Ectodermal cell (in vitro differentiated cells): ENCODE results near the gene PRG2. TPM values are rescaled to one million over a fixed set of nuclear protein-coding genes. Genes with fewer than 3 reads are reported as not detected.

Source experiments
- H3K27ac ChIP-seq: 2 replicates; pipeline ENCODE4 v1.7.0; 2013; ENCODE audit warnings: mild to moderate bottlenecking, low read depth, low read length; ENCODE audit not compliant: insufficient read depth, poor library complexity, severe bottlenecking
- H3K27me3 ChIP-seq: 2 replicates; pipeline ENCODE4 v1.7.0; 2013; ENCODE audit warnings: mild to moderate bottlenecking, low read length; ENCODE audit not compliant: insufficient read depth, control insufficient read depth, poor library complexity, severe bottlenecking
- H3K36me3 ChIP-seq: one replicate; pipeline ENCODE4 v1.7.0; 2013; ENCODE audit warnings: low read length; ENCODE audit not compliant: control insufficient read depth, insufficient read depth
- H3K4me1 ChIP-seq: one replicate; pipeline ENCODE4 v1.7.0; 2013; ENCODE audit warnings: low read length; ENCODE audit not compliant: control insufficient read depth, insufficient read depth
- H3K4me3 ChIP-seq: 2 replicates; pipeline ENCODE4 v1.7.0; 2013; ENCODE audit warnings: low read depth, low read length, control low read depth; ENCODE audit not compliant: insufficient read depth
- H3K9me3 ChIP-seq: 2 replicates; pipeline ENCODE4 v1.7.0; 2013; ENCODE audit warnings: mild to moderate bottlenecking, low read length, moderate library complexity; ENCODE audit not compliant: control insufficient read depth
- WGBS, 2 experiments: methylation state at CpG; one replicate each; pipeline ENCODE4 v1.1.7; 2013; ENCODE audit warnings: missing lambda C conversion rate in 2 of 2; 5-methylcytosine and 5-hydroxymethylcytosine counted together
- polyA plus RNA-seq, 4 experiments: library from polyadenylated mRNA; stranded (reverse); fragments of 50-300 nt; gene quantifications; one replicate each; pipeline ENCODE4 v1.2.3, GENCODE V29; 2013

Gene PRG2, protein sequence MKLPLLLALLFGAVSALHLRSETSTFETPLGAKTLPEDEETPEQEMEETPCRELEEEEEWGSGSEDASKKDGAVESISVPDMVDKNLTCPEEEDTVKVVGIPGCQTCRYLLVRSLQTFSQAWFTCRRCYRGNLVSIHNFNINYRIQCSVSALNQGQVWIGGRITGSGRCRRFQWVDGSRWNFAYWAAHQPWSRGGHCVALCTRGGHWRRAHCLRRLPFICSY
- 0.43 TPM for polyA plus RNA-seq (2013, experiment 1 of 4)
- polyA plus RNA-seq (2013, experiment 2 of 4) = not detected
- polyA plus RNA-seq (2013, experiment 3 of 4) = not detected
- polyA plus RNA-seq (2013, experiment 4 of 4) = not detected

DNA sequence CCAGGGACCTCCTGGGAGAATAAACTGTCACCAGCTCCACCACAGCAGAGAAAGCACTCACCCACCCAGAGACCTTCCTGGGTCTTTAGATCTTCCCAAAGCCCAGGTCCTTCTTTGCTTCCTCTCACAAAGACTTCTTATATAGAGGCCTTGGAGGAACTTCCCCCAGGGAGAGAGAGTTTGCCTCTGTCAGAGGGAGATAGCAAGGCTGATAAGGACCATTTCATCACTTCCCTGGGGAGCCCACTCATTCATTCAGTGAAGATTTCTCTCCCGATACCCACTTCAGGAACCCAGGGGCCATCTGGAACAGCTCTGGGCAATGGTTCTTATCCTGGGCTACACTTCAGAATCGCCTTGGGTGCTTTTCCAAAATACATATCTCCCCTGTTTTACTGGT is at the start of gene PRG2:
Gene PRG2 (minus strand): TSS at position 116 of the 400 bp plus-strand sequence. CDS start 706 bp downstream, outside the sequence.
- Histone ChIP-seq H3K9me3 (no peaks in the 10 kb centered on the region), H3K4me1 (no peaks in the 10 kb centered on the region), H3K4me3 (no peak within 1 kb of the TSS), H3K27me3 (peaks cover 7% of the 10 kb centered on the region), H3K36me3 (no peaks in the 10 kb centered on the region), H3K27ac (no peak within 1 kb of the TSS)
- 71 to 81% methylated on average over 2 of the region's 2 CpGs for WGBS, 2 experiments

DNA sequence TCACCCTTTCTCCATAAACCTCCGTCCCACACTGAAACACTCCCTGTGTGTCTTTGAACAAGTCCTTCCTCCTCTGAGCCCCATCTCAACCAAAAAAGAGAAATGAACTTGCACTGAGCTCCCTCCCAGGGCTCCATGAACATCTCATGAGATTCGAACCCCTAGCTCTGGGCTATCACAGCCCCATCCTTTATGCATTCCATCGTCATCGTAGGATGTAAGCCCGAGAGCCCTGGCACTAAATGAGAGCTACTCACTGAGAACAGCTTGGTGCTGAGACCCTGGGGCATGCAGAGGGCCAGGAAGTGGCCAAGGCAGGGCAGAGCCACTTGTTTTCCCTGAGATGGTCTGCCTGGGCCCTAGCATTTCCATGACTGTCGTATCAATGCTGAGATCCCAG is 49.3 kb upstream of the PRG2 start:
- no peaks in the 10 kb centered on the region for H3K4me1 ChIP-seq
- H3K27ac ChIP-seq = no peak overlapping the region
- no peaks in the 10 kb centered on the region for H3K9me3 ChIP-seq
- no peaks in the 10 kb centered on the region for H3K36me3 ChIP-seq
- no peak overlapping the region for H3K4me3 ChIP-seq
- 86% methylated on average over 6 of the region's 6 CpGs for WGBS, 2 experiments
- no peaks in the 10 kb centered on the region for H3K27me3 ChIP-seq

DNA sequence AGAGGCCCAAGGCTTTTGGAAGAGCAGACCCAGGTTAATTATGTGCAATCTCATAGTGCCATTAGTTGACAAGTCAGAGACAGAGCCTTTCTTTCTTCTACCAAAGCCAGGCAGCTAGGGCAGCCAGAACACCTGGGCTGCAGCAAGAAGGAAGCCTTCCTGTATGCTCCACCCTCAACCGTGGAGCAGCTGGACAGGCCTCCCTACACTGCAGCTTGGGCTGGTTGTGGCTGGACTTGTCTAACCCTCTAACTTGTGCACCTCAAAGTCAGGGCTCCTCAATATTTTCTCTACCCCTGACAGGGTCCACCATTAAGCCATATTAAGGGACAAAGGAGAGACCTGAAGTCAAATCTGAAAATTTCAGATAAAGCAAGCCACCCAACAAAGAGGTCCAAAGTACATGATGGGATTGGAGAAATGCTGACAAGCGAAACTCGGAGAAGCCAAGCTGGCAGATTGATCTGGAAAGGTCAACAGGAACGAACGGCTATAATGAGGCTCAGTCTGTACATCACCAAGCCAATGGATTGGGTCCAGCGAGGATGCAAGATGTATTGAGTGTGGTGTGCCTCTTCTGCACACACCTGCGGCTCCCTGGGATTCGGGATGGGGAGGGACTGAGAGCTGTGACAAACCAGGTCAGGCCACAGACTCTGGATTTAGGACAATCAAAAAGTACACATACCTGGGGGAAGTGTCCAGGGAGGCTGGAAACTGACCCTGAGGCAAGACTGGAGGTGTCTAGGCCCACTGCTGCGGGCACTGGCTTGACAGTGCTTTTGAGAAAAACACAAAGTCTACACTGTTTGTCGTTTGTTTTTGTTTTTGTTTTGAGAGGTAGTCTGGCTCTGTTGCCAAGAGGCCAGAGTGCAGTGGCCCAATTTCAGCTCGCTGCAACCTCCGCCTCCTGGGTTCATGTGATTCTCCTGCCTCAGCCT is 48.2 kb upstream of the PRG2 start:
- Histone ChIP-seq H3K27ac (no peak overlapping the region), H3K36me3 (no peaks in the 10 kb centered on the region), H3K9me3 (no peaks in the 10 kb centered on the region), H3K4me1 (no peaks in the 10 kb centered on the region), H3K27me3 (no peaks in the 10 kb centered on the region), H3K4me3 (no peak overlapping the region)
- WGBS, 2 experiments = 91 to 93% methylated on average over 12 of the region's 12 CpGs

DNA sequence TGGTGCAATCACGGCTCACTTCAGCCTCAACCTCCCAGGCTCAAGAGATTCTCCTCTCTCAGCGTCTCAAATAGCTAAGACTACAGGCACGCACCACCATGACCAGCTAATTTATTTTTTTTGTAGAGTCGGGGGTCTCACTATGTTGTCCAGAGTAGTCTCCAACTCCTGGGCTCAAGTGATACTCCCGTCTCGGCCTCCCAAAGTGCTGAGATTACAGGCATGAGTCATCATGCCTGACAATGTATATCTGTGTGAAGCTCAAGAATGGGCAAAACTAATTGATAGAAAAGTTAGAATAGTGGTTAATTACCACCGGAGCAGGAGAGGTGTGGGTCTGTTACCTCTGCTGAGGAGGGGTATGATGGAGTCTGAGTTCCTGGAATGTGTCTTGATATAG is 45.6 kb upstream of the PRG2 start:
- WGBS, 2 experiments = 89 to 93% methylated on average over 7 of the region's 7 CpGs

DNA sequence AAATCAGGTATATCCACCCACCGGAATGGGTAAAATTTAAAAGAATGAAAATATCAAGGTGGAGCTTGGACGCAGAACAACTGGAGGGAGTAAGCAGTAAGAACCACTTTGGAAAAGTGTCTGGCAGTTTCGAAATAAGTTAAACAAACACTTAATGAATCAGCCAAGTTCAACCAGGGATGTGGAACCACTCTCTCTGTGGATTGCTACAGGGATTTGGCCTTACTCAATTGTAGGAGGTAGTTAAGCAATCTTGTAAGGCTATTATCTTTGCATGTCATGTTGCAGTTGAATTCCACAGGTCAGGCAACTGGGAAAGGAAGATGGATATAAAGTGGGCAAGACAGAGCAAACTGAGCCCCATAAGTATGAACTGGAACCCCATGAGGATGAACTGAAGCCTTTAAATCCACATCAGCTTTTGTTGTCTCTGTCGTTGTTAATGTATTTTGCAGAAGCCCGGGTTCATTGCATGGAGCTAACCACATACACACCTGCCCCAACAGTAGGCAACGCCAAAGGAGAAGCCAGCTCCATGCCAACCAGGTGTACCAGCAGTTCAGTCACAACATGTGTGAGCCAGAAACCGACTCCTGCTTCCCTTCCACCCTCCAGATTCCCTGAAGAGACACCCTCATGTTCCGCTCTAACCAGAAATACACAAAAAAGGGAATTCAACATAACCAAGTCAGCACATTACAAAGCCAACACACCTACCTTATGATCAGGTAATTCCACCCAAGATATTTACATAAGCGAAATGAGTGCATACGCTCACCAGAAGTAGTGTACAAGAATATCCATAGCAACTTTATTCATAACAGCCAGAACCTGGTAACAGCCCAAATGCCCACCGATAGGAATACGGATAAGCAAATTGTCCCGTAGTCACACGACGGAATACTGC is 44.4 kb upstream of the PRG2 start:
- Histone ChIP-seq H3K9me3 (no peaks in the 10 kb centered on the region), H3K4me1 (no peaks in the 10 kb centered on the region), H3K36me3 (no peaks in the 10 kb centered on the region), H3K27ac (no peak overlapping the region), H3K4me3 (no peak overlapping the region), H3K27me3 (peaks cover 4% of the 10 kb centered on the region)
- WGBS, 2 experiments = 87 to 88% methylated on average over 15 of the region's 15 CpGs

More for the DNA sequence above, 45.6 kb upstream of the PRG2 start:
- Histone ChIP-seq H3K9me3 (no peaks in the 10 kb centered on the region), H3K27me3 (no peaks in the 10 kb centered on the region), H3K36me3 (no peaks in the 10 kb centered on the region), H3K27ac (no peak overlapping the region), H3K4me3 (no peak overlapping the region), H3K4me1 (no peaks in the 10 kb centered on the region)

DNA sequence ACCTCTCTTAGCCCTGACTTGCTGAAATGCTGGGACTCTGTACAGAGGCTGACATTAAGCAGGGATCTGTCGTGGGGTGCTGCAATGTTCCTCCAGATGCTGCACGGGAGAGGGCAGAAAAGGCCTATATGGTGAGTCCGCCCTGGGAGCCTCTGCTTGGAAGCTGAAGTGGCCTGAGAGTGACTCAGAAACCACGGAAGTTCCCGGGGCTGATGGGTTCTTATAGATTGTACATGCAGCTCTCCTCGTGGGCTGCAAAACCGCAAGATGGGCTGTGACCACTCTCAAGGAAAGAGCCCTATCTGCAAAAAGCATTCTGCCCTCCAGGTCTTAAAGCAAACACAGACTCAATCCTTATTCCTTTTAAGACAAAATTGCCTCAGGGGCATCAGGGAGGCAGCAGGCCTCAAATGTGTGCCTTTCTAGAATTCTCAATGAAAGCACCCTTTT is 42.3 kb upstream of the PRG2 start:
- Histone ChIP-seq H3K4me3 (no peak overlapping the region), H3K27me3 (peaks cover 11% of the 10 kb centered on the region), H3K36me3 (no peaks in the 10 kb centered on the region), H3K27ac (no peak overlapping the region), H3K9me3 (no peaks in the 10 kb centered on the region), H3K4me1 (no peaks in the 10 kb centered on the region)
- WGBS, 2 experiments = 90% methylated on average over 7 of the region's 7 CpGs

DNA sequence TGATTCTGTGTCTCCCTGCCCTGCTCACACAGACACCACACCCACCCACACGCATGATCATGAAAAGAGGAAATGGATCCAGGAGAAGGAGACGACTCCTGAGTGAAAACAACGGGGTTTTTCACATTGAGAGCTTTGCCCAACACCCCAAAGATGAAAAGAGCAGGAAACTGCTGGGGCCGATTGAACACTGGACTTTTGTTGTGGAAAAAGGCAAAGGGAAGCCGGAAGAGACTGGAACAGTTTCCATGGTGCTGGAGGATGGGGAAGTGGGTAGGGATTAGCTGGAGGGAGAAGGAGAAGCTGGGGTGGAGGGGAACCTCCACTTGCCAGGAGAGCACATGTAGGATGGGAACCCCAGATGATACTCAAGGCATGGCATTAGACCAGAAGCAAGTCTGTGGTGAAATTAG is 41.7 kb upstream of the PRG2 start:
- Histone ChIP-seq H3K27me3 (peaks cover 13% of the 10 kb centered on the region), H3K4me3 (no peak overlapping the region), H3K4me1 (no peaks in the 10 kb centered on the region), H3K36me3 (no peaks in the 10 kb centered on the region), H3K27ac (no peak overlapping the region), H3K9me3 (no peaks in the 10 kb centered on the region)
- 90 to 92% methylated on average over 5 of the region's 5 CpGs for WGBS, 2 experiments

DNA sequence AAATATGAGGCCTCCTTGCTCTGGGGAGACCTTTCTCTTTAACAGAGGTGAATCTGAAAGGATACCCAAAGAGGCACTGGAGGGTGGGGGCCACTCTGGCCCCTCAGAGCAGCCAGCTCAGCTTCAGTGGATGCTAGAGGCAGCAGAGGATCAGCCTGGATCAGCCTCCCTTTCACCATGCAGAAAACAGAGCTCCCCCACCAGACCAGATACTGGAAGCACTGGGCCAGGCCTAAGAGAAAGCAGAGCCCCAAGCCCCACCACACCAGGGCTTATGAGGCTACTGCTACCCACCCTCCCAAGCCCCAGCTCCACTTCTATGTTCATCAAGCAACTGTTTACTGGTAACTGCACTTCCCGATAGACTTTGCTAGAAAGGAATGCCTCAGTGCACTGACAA is 40.5 kb upstream of the PRG2 start:
- no peaks in the 10 kb centered on the region for H3K36me3 ChIP-seq
- no peaks in the 10 kb centered on the region for H3K9me3 ChIP-seq
- H3K27me3 ChIP-seq = peaks cover 25% of the 10 kb centered on the region
- 92 to 96% methylated on average over 1 of the region's 1 CpG for WGBS, 2 experiments
- no peak overlapping the region for H3K27ac ChIP-seq
- peaks cover 4% of the 10 kb centered on the region for H3K4me1 ChIP-seq
- H3K4me3 ChIP-seq = no peak overlapping the region

DNA sequence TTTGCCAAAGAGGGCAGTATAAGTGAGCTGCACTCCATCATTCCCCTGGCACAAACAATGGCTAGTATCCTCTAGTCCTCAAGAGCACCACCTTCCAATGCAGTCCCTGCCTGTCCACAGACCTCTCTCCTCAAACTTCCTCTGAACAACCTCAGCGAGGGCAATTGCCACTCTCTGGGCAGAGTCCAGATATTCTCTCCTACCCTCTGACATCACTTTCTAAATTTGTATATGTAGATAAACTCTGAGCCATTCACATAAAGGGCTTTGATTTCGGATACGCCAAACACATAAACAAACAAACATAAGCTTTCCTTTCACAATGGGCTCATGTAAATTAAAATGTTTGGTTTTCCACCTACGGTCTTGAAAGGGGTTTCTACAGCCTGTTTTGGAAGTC is 39.5 kb upstream of the PRG2 start:
- H3K4me3 ChIP-seq = no peak overlapping the region
- no peaks in the 10 kb centered on the region for H3K36me3 ChIP-seq
- H3K4me1 ChIP-seq = peaks cover 4% of the 10 kb centered on the region
- 65 to 80% methylated on average over 4 of the region's 4 CpGs for WGBS, 2 experiments
- no peaks in the 10 kb centered on the region for H3K9me3 ChIP-seq
- H3K27me3 ChIP-seq = peaks cover 26% of the 10 kb centered on the region
- H3K27ac ChIP-seq = no peak overlapping the region
